K562 treated with DMSO at 1 percent for 48 hours (cell line): ENCODE data around the gene TMED10. TPM values are rescaled to one million over a fixed set of nuclear protein-coding genes. Genes with fewer than 3 reads are reported as not detected.

Experiments used
- total RNA-seq: library from RNA; unstranded; fragments of 300-600 nt; gene quantifications from 2 replicates; pipeline ENCODE4 v1.2.3, GENCODE V29; 2022; ENCODE audit warnings: low replicate concordance; ENCODE audit errors: extremely low read depth

TMED10 gene
- not detected in 2 replicates for total RNA-seq

DNA sequence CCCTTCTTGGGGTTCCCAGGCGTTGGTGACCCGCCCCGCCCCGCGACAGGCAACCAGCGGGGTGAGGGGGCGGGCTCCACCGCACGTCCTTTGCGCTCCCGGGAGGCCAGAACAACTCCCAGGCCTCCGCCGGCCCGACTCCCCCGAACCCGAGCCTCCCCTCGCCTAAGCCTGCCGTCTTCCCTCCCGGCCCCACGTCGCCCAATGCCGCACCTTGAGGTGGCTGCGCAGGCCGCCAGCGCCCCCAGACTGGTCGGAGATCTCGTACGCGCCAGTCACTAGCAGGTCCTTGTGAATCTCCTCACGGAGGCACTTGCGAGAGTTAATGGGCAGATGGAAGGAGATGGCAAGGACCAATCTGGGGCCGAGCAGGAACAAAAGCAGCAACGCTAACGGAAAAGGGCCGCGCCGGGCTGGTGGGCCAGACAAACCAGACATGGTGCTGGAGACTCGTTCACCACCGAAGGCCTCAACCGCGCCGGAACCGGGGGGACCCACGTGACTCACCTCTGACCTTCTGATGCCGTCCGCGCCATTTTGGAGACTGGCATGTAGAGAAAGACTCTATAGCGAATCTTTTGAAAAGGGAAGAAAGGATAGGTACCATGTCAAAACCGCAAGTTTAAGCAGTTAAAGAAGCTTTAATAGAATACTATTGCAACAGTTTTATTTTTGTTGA lies at the start of gene TMED10:
Gene TMED10 (minus strand): TSS at position 471 of the 679 bp plus-strand sequence. CDS start 33 bp downstream, at position 438.

DNA sequence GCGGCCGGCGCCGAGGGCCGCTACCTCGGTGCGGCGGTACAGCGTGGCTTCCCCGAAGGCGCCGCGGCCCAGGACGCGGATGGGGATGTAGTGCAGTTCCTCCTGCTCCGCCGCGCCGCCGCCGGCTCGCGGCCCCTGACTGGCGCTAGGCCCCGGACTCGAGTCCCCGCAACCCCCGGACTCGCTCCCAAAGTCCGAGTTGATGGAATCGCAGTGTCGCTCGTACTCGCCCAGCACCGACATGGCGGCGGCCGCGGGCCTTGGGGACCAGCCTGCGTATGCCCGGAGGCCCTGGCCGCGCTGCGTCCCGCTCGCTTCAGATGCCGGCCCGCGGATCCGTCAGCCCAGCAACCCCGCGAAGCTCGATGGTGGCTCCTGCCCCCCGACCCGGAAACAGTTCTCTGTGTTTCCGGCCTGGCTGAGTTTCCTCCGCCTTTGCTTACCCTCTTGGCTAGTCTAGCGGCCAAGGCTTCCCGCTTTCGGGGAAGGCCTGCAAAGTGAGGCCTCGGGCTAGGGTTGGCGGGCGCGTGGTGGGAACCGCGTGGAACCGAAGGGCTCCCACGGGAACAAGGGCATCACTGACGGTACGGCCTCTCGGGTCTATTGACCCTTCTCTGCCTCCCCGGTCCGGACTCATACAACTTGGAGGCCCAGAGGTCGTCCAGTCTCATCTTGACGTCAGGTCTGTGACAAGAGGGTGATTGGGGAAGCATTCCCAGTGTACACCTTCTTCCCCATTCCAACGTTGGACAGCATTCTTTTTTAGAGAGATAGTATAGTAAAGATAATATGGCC lies 49.5 kb downstream of the TMED10 start, which contains the start of gene NEK9:
Gene NEK9 (minus strand): TSS at position 370 of the 795 bp plus-strand sequence. CDS start 127 bp downstream, at position 243.

Other genes starting within 250 kb of the TMED10 start
- not detected in 2 replicates for gene PGF, start 221.0 kb downstream of the TMED10 start, total RNA-seq
- gene EIF2B2, start 173.7 kb downstream of the TMED10 start, total RNA-seq, result not detected in 2 replicates
- gene MLH3, start 125.1 kb downstream of the TMED10 start, total RNA-seq, result not detected in 2 replicates
- not detected in 2 replicates for gene ACYP1, start 112.6 kb downstream of the TMED10 start, total RNA-seq
- not detected in 2 replicates for gene ZC2HC1C, start 107.0 kb downstream of the TMED10 start, total RNA-seq
- not detected in 2 replicates for gene NEK9, start 49.6 kb downstream of the TMED10 start, total RNA-seq
- not detected in 2 replicates for gene FOS, start 102.2 kb upstream of the TMED10 start, total RNA-seq